A549 (cell line): ENCODE results near the gene MED12. TPM values are rescaled to one million over a fixed set of nuclear protein-coding genes. Genes with fewer than 3 reads are reported as not detected.

Experiments
- ATAC-seq, 2 experiments: fragments of 200-7000 bp in 1 of 2; fragments of >200 bp in 1 of 2; cut with Nextera tagmentation in 1 of 2; cut with Tn5 transposase in 1 of 2; 3 replicates each; pipeline versions ENCODE4 v1.8.0 to v1.9.1; 2018 to 2020; ENCODE audit warnings: mild to moderate bottlenecking in 1 of 2, moderate library complexity in 1 of 2
- CTCF ChIA-PET: fragments of 300-600 bp; sonication (Branson Sonifier 250); formaldehyde crosslinking; extraction: SDS; loops from one replicate; lab custom pipeline; 2021; ENCODE audit warnings: antibody characterized with exemption, inconsistent platforms; lab: Yijun Ruan, JAX
- POLR2A ChIA-PET: fragments of 350-600 bp; formaldehyde crosslinking; extraction: SDS; loops from one replicate; lab custom pipeline; 2021; ENCODE audit warnings: antibody characterized with exemption, inconsistent platforms; lab: Yijun Ruan, JAX
- DNase-seq, 2 experiments: peaks; one replicate each; pipeline versions ENCODE4 v3.0.0 to v3.0.0-alpha.2; 2011 to 2016; ENCODE audit warnings: low read depth in 1 of 2, low spot score in 1 of 2
- FAIRE-seq: peaks from 2 replicates; lab custom pipeline; 2011; peaks lifted over from hg19 to GRCh38; lab: Jason Lieb, UNC
- H3K27ac ChIP-seq, 2 experiments: fragments of >200 bp; sonication (Bioruptor Twin); formaldehyde crosslinking; 3 replicates each; pipeline ENCODE4 v1.5.1; 2016 to 2017
- H3K4me1 ChIP-seq: fragments of >200 bp; sonication (Bioruptor Twin); formaldehyde crosslinking; 3 replicates; pipeline ENCODE4 v1.6.1; 2016
- H3K4me2 ChIP-seq: fragments of >200 bp; sonication (Bioruptor Twin); formaldehyde crosslinking; 3 replicates; pipeline ENCODE4 v1.6.1; 2016
- H3K4me3 ChIP-seq: fragments of >200 bp; sonication (Bioruptor Twin); formaldehyde crosslinking; 3 replicates; pipeline ENCODE4 v1.5.1; 2016
- H3K9me3 ChIP-seq: fragments of >200 bp; sonication (Bioruptor Twin); formaldehyde crosslinking; 3 replicates; pipeline ENCODE4 v1.6.1; 2016
- EHF ChIP-seq: fragments of 250-450 bp; sonication (Bioruptor Pico); IDR thresholded peaks from 2 replicates; pipeline ENCODE4 v1.5.0; 2020; ENCODE audit warnings: mild to moderate bottlenecking
- FOSB ChIP-seq: fragments of 250-450 bp; sonication (Bioruptor Pico); IDR thresholded peaks from 2 replicates; pipeline ENCODE4 v1.5.0; 2020; ENCODE audit warnings: mild to moderate bottlenecking, moderate library complexity
- HDAC2 ChIP-seq: fragments of 200-600 bp; sonication (generic); IDR thresholded peaks from 2 replicates; pipeline ENCODE4 v1.6.1; 2016
- HOXA7 ChIP-seq: fragments of 250-450 bp; sonication (Bioruptor Pico); IDR thresholded peaks from 2 replicates; pipeline ENCODE4 v1.5.0; 2020; ENCODE audit warnings: mild to moderate bottlenecking, moderate library complexity
- HOXB13 ChIP-seq: fragments of 250-450 bp; sonication (Bioruptor Pico); IDR thresholded peaks from 2 replicates; pipeline ENCODE4 v1.5.0; 2020; ENCODE audit warnings: low read depth, mild to moderate bottlenecking, moderate library complexity
- JUNB ChIP-seq: fragments of >200 bp; sonication (Bioruptor Twin); formaldehyde crosslinking; IDR thresholded peaks from 2 replicates; pipeline ENCODE4 v1.6.1; 2016
- KDM1A ChIP-seq: fragments of 200-600 bp; sonication (generic); IDR thresholded peaks from 2 replicates; pipeline ENCODE4 v1.6.1; 2016; ENCODE audit warnings: low read depth, mild to moderate bottlenecking
- MAFK ChIP-seq: fragments of 450-650 bp; IDR thresholded peaks from 2 replicates; pipeline ENCODE4 v1.6.1; 2014; ENCODE audit not compliant: partially characterized antibody
- MAZ ChIP-seq: fragments of 150-350 bp; IDR thresholded peaks from 2 replicates; pipeline ENCODE4 v1.6.1; 2014; ENCODE audit warnings: antibody characterized with exemption, low read depth, low read length, borderline replicate concordance
- NPAS2 ChIP-seq: fragments of 250-450 bp; sonication (Bioruptor Pico); IDR thresholded peaks from 2 replicates; pipeline ENCODE4 v1.8.0; 2022; ENCODE audit warnings: mild to moderate bottlenecking, moderate library complexity, borderline replicate concordance
- POLR2AphosphoS2 ChIP-seq: conservative IDR thresholded peaks from 2 replicates; pipeline ENCODE4 v1.6.1; 2012; ENCODE audit warnings: low read length, improper control_type of control experiment, inconsistent platforms
- RAD21 ChIP-seq, 2 experiments: fragments of >200 bp in 1 of 2; sonication (Bioruptor Twin) in 1 of 2; formaldehyde crosslinking in 1 of 2; IDR thresholded peaks in 1 of 2; conservative IDR thresholded peaks in 1 of 2; 2 replicates in 1 of 2; 3 replicates in 1 of 2; pipeline ENCODE4 v1.6.1; 2012 to 2018; ENCODE audit warnings: inconsistent platforms in 1 of 2
- RARB ChIP-seq: fragments of 250-450 bp; sonication (Bioruptor Pico); IDR thresholded peaks from 2 replicates; pipeline ENCODE4 v1.8.0; 2021; ENCODE audit warnings: mild to moderate bottlenecking, moderate library complexity
- RCOR1 ChIP-seq: fragments of 150-350 bp; IDR thresholded peaks from 2 replicates; pipeline ENCODE4 v1.6.1; 2014; ENCODE audit warnings: antibody characterized with exemption, low read length, low read depth
- RNF2 ChIP-seq: fragments of 200-600 bp; sonication (generic); IDR thresholded peaks from 2 replicates; pipeline ENCODE4 v1.6.1; 2016; ENCODE audit warnings: low read depth, mild to moderate bottlenecking, antibody characterized with exemption, moderate library complexity, borderline replicate concordance
- ZC3H11A ChIP-seq: fragments of 450-650 bp; IDR thresholded peaks from 2 replicates; pipeline ENCODE4 v1.6.1; 2014; ENCODE audit warnings: antibody characterized with exemption, mild to moderate bottlenecking
- ZNF302 ChIP-seq: fragments of 250-450 bp; sonication (Bioruptor Pico); IDR thresholded peaks from 2 replicates; pipeline ENCODE4 v1.9.0; 2021; ENCODE audit warnings: inconsistent platforms, mild to moderate bottlenecking, moderate library complexity
- ZSCAN20 ChIP-seq: fragments of 250-450 bp; sonication (Bioruptor Pico); IDR thresholded peaks from 2 replicates; pipeline ENCODE4 v1.8.0; 2022; ENCODE audit warnings: mild to moderate bottlenecking, moderate library complexity
- WGBS: methylation state at CpG from one replicate; pipeline ENCODE4 v1.1.6; 2017; ENCODE audit errors: missing lambda C conversion rate; 5-methylcytosine and 5-hydroxymethylcytosine counted together
- polyA plus RNA-seq, 4 experiments: library from polyadenylated mRNA; depleted of rRNA in 3 of 4; stranded (reverse); fragments of >200 nt; fragmentation: RNase III in 1 of 4; extraction: RNeasy Plus Mini Kit Qiagen cat#74134 plus additional on column Dnase treatment in 1 of 4; gene quantifications; 2 replicates in 3 of 4; 3 replicates in 1 of 4; pipeline ENCODE4 v1.2.3, GENCODE V29; 2011 to 2017
- TF ChIP-seq, protein P1 (sequence below): fragments of 250-450 bp; sonication (Bioruptor Pico); IDR thresholded peaks from 2 replicates; pipeline ENCODE4 v1.5.0; 2020; ENCODE audit warnings: low read depth, mild to moderate bottlenecking, moderate library complexity
- TF ChIP-seq, protein P2 (sequence below): fragments of 250-450 bp; sonication (Bioruptor Pico); IDR thresholded peaks from 2 replicates; pipeline ENCODE4 v1.5.0; 2021; ENCODE audit warnings: mild to moderate bottlenecking, moderate library complexity, borderline replicate concordance
- TF ChIP-seq, protein P3 (sequence below): fragments of >200 bp; sonication (Bioruptor Twin); formaldehyde crosslinking; IDR thresholded peaks from 3 replicates; pipeline ENCODE4 v1.5.1; 2016
- TF ChIP-seq, protein P4 (sequence below): fragments of >200 bp; sonication (Bioruptor Twin); formaldehyde crosslinking; IDR thresholded peaks from 3 replicates; pipeline ENCODE4 v1.6.1; 2016
- TF ChIP-seq, protein P5 (sequence below): fragments of 450-650 bp; IDR thresholded peaks from 2 replicates; pipeline ENCODE4 v1.6.1; 2014; ENCODE audit warnings: antibody characterized with exemption

MED12 gene
- polyA plus RNA-seq, 2 of the 4 experiments (the other 2 are of a cell fraction), result 12.6 to 13.5 TPM

DNA sequence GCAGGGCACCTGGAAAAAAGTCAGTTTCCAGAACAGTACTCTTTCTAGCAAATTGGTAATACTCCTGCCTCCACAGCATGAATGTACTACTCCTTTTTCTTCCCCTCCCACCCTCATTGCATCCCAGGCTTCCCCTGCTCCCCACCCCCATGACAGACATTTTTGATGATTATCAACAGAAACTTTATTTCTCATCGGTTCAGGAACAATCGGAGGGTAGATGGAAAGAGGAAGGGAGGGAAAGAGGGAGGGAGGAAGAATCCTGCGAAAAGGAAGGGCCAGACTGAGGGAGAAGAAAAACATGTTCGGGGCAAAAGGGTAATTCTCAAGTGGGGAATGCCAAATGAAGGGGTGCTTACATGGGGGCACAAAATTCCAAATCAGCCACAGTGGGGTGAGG is 11.2 kb upstream of the MED12 start:
- ChIA-PET POLR2A (no interaction called here), CTCF (interaction anchor here (2.8 kb wide), 1 partner anchor 22 kb away, joined by 9 read pairs; no protein-coding TSS in a partner anchor)
- WGBS, result 90% methylated on average over 4 of the region's 4 CpGs
- Histone ChIP-seq H3K4me1 (no peaks in the 10 kb centered on the region), H3K4me2 (no peak overlapping the region), H3K4me3 (no peak overlapping the region), H3K27ac (no peak overlapping the region), H3K9me3 (no peaks in the 10 kb centered on the region)
- TF ChIP-seq ZC3H11A (no peak), RAD21 (conservative IDR thresholded peaks at IDR 0.05 in 1 of 2, IDR thresholded peaks at IDR 0.05 in 1 of 2) (no peak), JUNB (no peak), RNF2 (no peak), MAFK (no peak), ZSCAN20 (no peak), NPAS2 (CRISPR knock-in tag) (no peak), HDAC2 (no peak), HOXA7 (CRISPR knock-in tag) (no peak), KDM1A (no peak), ZNF302 (CRISPR knock-in tag) (no peak)
- TF ChIP-seq, protein P1, sequence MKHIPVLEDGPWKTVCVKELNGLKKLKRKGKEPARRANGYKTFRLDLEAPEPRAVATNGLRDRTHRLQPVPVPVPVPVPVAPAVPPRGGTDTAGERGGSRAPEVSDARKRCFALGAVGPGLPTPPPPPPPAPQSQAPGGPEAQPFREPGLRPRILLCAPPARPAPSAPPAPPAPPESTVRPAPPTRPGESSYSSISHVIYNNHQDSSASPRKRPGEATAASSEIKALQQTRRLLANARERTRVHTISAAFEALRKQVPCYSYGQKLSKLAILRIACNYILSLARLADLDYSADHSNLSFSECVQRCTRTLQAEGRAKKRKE (CRISPR knock-in tag), result no peak
- TF ChIP-seq, protein P2, sequence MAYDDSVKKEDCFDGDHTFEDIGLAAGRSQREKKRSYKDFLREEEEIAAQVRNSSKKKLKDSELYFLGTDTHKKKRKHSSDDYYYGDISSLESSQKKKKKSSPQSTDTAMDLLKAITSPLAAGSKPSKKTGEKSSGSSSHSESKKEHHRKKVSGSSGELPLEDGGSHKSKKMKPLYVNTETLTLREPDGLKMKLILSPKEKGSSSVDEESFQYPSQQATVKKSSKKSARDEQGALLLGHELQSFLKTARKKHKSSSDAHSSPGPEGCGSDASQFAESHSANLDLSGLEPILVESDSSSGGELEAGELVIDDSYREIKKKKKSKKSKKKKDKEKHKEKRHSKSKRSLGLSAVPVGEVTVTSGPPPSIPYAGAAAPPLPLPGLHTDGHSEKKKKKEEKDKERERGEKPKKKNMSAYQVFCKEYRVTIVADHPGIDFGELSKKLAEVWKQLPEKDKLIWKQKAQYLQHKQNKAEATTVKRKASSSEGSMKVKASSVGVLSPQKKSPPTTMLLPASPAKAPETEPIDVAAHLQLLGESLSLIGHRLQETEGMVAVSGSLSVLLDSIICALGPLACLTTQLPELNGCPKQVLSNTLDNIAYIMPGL, result no peak
- FAIRE-seq (no peak), DNase-seq (no peak), ATAC-seq (no peak)

DNA sequence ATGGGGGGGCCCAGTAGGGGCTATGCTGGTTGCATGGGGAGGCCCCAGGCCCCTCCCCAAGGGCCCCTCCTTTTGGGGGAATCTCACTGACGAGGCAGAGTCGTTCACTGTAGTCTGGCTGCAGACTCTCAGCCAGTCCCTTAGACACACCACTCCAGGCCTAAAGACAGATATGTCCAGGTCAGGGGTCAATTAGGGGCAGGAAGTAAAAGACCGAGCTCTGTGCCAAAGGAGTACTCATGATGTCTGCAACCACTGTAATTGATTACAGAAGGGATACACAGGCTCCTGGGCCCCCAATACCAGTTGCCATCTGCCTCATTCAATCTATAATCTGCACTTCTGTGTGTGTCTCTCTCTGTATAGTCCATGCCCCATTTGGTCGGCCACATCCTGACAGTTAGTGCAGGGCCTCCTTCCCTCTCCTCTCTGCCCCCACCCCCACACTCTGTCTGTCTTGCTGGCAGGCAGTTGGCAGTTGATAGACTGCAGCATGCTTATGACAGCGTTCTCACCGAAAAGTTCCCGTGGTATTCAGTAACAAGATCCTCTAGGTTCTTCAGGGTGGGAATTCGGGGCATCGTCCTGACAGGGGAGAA is 10.5 kb upstream of the MED12 start:
- Histone ChIP-seq H3K4me2 (no peak overlapping the region), H3K9me3 (no peaks in the 10 kb centered on the region), H3K4me1 (no peaks in the 10 kb centered on the region), H3K27ac (no peak overlapping the region), H3K4me3 (no peak overlapping the region)
- ChIA-PET POLR2A (no interaction called here), CTCF (no interaction called here)
- TF ChIP-seq MAFK (no peak), POLR2AphosphoS2 (no peak)
- TF ChIP-seq, protein P3, sequence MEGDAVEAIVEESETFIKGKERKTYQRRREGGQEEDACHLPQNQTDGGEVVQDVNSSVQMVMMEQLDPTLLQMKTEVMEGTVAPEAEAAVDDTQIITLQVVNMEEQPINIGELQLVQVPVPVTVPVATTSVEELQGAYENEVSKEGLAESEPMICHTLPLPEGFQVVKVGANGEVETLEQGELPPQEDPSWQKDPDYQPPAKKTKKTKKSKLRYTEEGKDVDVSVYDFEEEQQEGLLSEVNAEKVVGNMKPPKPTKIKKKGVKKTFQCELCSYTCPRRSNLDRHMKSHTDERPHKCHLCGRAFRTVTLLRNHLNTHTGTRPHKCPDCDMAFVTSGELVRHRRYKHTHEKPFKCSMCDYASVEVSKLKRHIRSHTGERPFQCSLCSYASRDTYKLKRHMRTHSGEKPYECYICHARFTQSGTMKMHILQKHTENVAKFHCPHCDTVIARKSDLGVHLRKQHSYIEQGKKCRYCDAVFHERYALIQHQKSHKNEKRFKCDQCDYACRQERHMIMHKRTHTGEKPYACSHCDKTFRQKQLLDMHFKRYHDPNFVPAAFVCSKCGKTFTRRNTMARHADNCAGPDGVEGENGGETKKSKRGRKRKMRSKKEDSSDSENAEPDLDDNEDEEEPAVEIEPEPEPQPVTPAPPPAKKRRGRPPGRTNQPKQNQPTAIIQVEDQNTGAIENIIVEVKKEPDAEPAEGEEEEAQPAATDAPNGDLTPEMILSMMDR, result no peak
- DNase-seq, result no peak
- FAIRE-seq, result no peak
- ATAC-seq, result no peak
- 78% methylated on average over 9 of the region's 9 CpGs for WGBS

DNA sequence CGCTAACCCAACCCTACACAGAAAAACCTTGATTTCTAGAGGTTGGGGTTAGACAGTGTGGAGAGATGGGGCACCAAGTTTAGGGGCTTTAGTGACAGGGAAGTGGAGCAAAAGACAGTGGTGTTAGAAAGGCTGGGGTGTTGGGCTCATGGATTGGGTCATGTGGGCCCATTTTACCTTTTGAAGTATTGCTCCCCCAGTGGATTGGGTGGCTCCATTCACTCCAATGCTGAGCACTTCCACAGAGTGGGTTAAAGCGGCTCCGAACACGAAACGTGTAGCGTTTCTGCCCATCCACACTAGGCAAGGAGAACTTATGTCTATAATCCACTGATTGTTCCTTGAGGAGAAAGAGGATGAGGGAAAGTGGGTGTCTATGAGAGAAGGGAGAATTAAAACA is 9.3 kb upstream of the MED12 start:
- no peak for ATAC-seq
- Histone ChIP-seq H3K27ac (no peak overlapping the region), H3K4me3 (no peak overlapping the region), H3K4me1 (no peaks in the 10 kb centered on the region), H3K9me3 (no peaks in the 10 kb centered on the region), H3K4me2 (no peak overlapping the region)
- WGBS, result 82% methylated on average over 6 of the region's 6 CpGs
- no peak for DNase-seq
- POLR2A ChIA-PET, result no interaction called here
- no peak for FAIRE-seq
- CTCF ChIA-PET, result no interaction called here
- TF ChIP-seq HDAC2, result no peak
- TF ChIP-seq, protein P4, sequence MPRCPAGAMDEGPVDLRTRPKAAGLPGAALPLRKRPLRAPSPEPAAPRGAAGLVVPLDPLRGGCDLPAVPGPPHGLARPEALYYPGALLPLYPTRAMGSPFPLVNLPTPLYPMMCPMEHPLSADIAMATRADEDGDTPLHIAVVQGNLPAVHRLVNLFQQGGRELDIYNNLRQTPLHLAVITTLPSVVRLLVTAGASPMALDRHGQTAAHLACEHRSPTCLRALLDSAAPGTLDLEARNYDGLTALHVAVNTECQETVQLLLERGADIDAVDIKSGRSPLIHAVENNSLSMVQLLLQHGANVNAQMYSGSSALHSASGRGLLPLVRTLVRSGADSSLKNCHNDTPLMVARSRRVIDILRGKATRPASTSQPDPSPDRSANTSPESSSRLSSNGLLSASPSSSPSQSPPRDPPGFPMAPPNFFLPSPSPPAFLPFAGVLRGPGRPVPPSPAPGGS, result no peak
- no peak for TF ChIP-seq JUNB
- no peak for TF ChIP-seq POLR2AphosphoS2
- no peak for TF ChIP-seq EHF (CRISPR knock-in tag)
- TF ChIP-seq, protein P5, sequence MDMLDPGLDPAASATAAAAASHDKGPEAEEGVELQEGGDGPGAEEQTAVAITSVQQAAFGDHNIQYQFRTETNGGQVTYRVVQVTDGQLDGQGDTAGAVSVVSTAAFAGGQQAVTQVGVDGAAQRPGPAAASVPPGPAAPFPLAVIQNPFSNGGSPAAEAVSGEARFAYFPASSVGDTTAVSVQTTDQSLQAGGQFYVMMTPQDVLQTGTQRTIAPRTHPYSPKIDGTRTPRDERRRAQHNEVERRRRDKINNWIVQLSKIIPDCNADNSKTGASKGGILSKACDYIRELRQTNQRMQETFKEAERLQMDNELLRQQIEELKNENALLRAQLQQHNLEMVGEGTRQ, result no peak
- no peak for TF ChIP-seq MAZ
- no peak for TF ChIP-seq FOSB
- TF ChIP-seq HOXB13 (CRISPR knock-in tag), result no peak
- TF ChIP-seq RCOR1, result no peak
- no peak for TF ChIP-seq NPAS2 (CRISPR knock-in tag)
- TF ChIP-seq, protein P2, result no peak
- TF ChIP-seq, protein P1 (CRISPR knock-in tag), result no peak
- TF ChIP-seq KDM1A, result no peak
- TF ChIP-seq RARB (CRISPR knock-in tag), result no peak
